ENCODE data around the gene MILR1.

Gene MILR1

DNA sequence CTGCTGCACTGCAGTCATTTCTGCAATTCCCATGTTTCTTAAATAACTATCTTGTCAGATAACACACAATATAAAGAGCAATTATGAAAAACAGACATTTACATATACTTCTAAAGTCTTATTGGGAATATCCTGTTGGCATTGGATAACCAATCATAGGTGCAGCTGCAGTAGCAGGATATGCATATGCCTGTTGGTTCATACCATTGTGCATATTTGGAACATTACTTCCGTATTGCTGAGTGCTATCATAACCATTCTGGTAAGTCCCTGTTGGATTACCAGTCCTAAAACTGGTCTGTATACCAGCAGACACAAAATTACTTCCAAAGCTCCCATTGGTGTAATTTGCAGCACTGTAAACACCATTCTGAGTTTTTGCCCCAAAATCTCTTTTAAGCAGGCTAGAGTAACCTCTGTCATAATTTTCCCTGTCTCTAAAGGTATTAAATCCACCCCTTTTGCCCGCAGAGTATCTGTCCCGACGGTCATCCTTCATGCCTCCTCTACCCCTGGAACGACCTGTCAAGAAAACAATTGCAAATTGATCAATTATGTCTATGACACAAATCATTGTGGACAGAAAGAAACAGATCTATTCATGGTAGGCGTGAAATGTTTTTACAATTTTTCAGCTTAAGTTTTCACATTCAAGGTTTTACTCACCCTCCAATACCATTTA, 51.0 kb downstream of the MILR1 start:
- no peak overlapping the region for H3K14ac ChIP-seq (ENCODE audit: low read length in 2 of 2)
- no peak overlapping the region for H4K91ac ChIP-seq (ENCODE audit: low read length)
- H3K9ac ChIP-seq (ENCODE audit: low read length) = peak overlapping the region; percentile 100
- H3K4me1 ChIP-seq (ENCODE audit: control insufficient read depth, insufficient read depth, low read depth, low read length) = peaks cover 7% of the 10 kb centered on the region
- H3K79me1 ChIP-seq (replicated peaks; ENCODE audit: low read length, poor library complexity, severe bottlenecking) = peaks cover 4% of the 10 kb centered on the region
- H3K4ac ChIP-seq (ENCODE audit: low read depth in 1 of 2, low read length in 2 of 2) = no peak overlapping the region
- H2AFZ ChIP-seq (ENCODE audit: low read depth, low read length) = no peak overlapping the region
- peak overlapping the region in 1 of 2 experiments; percentile 25 for H3K4me3 ChIP-seq (ENCODE audit: insufficient read depth in 1 of 2, low read depth in 1 of 2, low read length in 2 of 2)
- no peak overlapping the region for H2BK15ac ChIP-seq (ENCODE audit: low read depth, poor library complexity, severe bottlenecking)
- no peak overlapping the region for H3K23ac ChIP-seq (ENCODE audit: low read length in 2 of 2)
- H3K18ac ChIP-seq (ENCODE audit: low read depth in 1 of 2, low read length in 2 of 2) = no peak overlapping the region
- H2BK5ac ChIP-seq (ENCODE audit: low read depth, low read length, poor library complexity, severe bottlenecking) = no peak overlapping the region
- WGBS = 90% methylated on average over 6 of the region's 6 CpGs
- H2BK120ac ChIP-seq (ENCODE audit: low read depth, low read length) = no peak overlapping the region
- peak; percentile 36 for DNase-seq
- H2AK5ac ChIP-seq (ENCODE audit: low read length, severe bottlenecking) = no peak overlapping the region
- no peak overlapping the region for H2BK12ac ChIP-seq (ENCODE audit: low read length in 2 of 2)
- H3K4me2 ChIP-seq (ENCODE audit: low read length, poor library complexity, severe bottlenecking) = no peak overlapping the region
- H3K36me3 ChIP-seq (ENCODE audit: control insufficient read depth in 1 of 2, insufficient read depth in 2 of 2, low read depth in 1 of 2, low read length in 2 of 2) = peaks cover 12 to 74% of the 10 kb centered on the region in 2 experiments
- H3K27me3 ChIP-seq (ENCODE audit: control insufficient read depth in 1 of 2, insufficient read depth in 1 of 2, low read length in 2 of 2) = no peaks in the 10 kb centered on the region
- no peaks in the 10 kb centered on the region for H3K9me3 ChIP-seq (ENCODE audit: control insufficient read depth, low read length)
- H4K8ac ChIP-seq (ENCODE audit: low read length) = no peak overlapping the region
- peak overlapping the region; percentile 38 for H3K27ac ChIP-seq (ENCODE audit: low read length, poor library complexity, severe bottlenecking)

DNA sequence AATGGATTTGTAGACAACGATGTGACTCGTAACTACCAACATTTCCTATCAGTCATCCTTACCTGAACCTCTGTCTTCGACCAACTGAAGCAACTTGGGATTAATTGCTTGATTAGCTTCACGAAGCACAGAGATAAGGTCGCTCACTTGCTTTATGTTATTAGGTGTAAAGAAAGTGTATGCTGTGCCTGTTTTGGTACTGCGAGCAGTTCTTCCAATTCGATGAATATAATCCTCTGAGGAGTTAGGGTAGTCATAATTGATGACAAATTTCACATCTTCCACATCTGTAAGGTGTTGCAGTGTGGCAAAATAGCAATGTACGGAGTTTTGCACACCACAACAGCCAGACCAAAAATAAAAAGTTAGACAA, 51.6 kb downstream of the MILR1 start:
- Histone ChIP-seq H2AFZ (ENCODE audit: low read depth, low read length) (no peak overlapping the region), H3K14ac (ENCODE audit: low read length in 2 of 2) (no peak overlapping the region), H3K18ac (ENCODE audit: low read depth in 1 of 2, low read length in 2 of 2) (no peak overlapping the region), H3K9ac (ENCODE audit: low read length) (peak overlapping the region; percentile 100), H3K27me3 (ENCODE audit: control insufficient read depth in 1 of 2, insufficient read depth in 1 of 2, low read length in 2 of 2) (no peaks in the 10 kb centered on the region), H3K4ac (ENCODE audit: low read depth in 1 of 2, low read length in 2 of 2) (no peak overlapping the region), H3K27ac (ENCODE audit: low read length, poor library complexity, severe bottlenecking) (no peak overlapping the region), H3K36me3 (ENCODE audit: control insufficient read depth in 1 of 2, insufficient read depth in 2 of 2, low read depth in 1 of 2, low read length in 2 of 2) (peaks cover 12 to 76% of the 10 kb centered on the region in 2 experiments), H3K4me1 (ENCODE audit: control insufficient read depth, insufficient read depth, low read depth, low read length) (peaks cover 6% of the 10 kb centered on the region), H2AK5ac (ENCODE audit: low read length, severe bottlenecking) (no peak overlapping the region), H4K8ac (ENCODE audit: low read length) (no peak overlapping the region), H2BK5ac (ENCODE audit: low read depth, low read length, poor library complexity, severe bottlenecking) (no peak overlapping the region), H3K79me1 (replicated peaks; ENCODE audit: low read length, poor library complexity, severe bottlenecking) (peaks cover 4% of the 10 kb centered on the region), H2BK120ac (ENCODE audit: low read depth, low read length) (no peak overlapping the region), H3K23ac (ENCODE audit: low read length in 2 of 2) (no peak overlapping the region), H3K4me3 (ENCODE audit: insufficient read depth in 1 of 2, low read depth in 1 of 2, low read length in 2 of 2) (peak overlapping the region in 1 of 2 experiments; percentile 25), H3K4me2 (ENCODE audit: low read length, poor library complexity, severe bottlenecking) (no peak overlapping the region), H2BK12ac (ENCODE audit: low read length in 2 of 2) (no peak overlapping the region), H3K9me3 (ENCODE audit: control insufficient read depth, low read length) (no peaks in the 10 kb centered on the region), H2BK15ac (ENCODE audit: low read depth, poor library complexity, severe bottlenecking) (no peak overlapping the region), H4K91ac (ENCODE audit: low read length) (no peak overlapping the region)
- DNase-seq = no peak
- 88% methylated on average over 6 of the region's 8 CpGs for WGBS

DNA sequence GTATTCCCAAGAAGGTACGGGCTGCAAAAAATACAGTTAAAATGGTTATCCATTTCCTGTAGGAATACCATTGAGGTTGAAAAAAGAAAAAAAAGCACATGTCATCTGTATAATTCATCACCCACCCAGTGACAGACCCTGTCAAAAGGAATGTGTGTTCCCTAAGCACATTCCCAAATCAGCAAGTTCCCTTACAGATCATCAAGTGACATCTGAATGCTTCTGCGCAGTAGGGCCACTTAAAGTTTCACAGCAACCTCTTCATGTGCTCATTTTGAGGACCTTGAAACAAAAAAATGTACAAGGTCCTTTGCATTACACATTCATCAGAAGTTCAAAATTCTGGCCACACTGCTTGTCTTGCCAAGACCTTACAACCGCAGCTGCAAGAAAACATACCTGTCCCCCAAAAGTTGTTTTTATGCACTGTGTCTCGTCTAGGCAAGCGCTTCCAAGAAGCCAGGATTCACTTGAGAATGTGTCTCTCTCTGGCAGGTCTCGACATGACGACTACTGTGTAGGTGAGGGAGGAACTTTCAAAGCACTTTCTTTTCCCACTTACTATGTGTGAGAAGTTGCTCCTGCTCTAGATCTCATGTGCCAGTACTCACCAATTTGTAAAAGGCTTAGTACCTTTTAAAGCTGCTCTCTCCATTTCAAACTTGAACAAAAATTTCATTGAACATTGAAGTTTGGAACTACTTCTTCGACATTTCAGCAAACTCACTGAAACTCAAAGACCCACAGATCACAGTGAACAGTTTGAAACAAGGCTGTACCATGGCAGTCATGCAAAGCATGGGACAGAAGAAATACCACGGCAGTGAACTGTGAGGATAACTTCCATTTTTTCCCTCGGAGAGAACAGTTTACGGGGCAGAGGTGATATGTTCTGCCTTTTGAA, 52.2 kb downstream of the MILR1 start:
- H3K27ac ChIP-seq (ENCODE audit: low read length, poor library complexity, severe bottlenecking) = no peak overlapping the region
- H3K9ac ChIP-seq (ENCODE audit: low read length) = peak overlapping the region; percentile 100
- no peak for DNase-seq
- no peak overlapping the region for H2BK15ac ChIP-seq (ENCODE audit: low read depth, poor library complexity, severe bottlenecking)
- peak overlapping the region in 1 of 2 experiments; percentile 56 for H3K23ac ChIP-seq (ENCODE audit: low read length in 2 of 2)
- no peak overlapping the region for H2BK120ac ChIP-seq (ENCODE audit: low read depth, low read length)
- H3K4me1 ChIP-seq (ENCODE audit: control insufficient read depth, insufficient read depth, low read depth, low read length) = peaks cover 3% of the 10 kb centered on the region
- no peak overlapping the region for H2BK5ac ChIP-seq (ENCODE audit: low read depth, low read length, poor library complexity, severe bottlenecking)
- H3K36me3 ChIP-seq (ENCODE audit: control insufficient read depth in 1 of 2, insufficient read depth in 2 of 2, low read depth in 1 of 2, low read length in 2 of 2) = peaks cover 12 to 76% of the 10 kb centered on the region in 2 experiments
- H3K4ac ChIP-seq (ENCODE audit: low read depth in 1 of 2, low read length in 2 of 2) = no peak overlapping the region
- peaks cover 4% of the 10 kb centered on the region for H3K79me1 ChIP-seq (replicated peaks; ENCODE audit: low read length, poor library complexity, severe bottlenecking)
- no peak overlapping the region for H2AFZ ChIP-seq (ENCODE audit: low read depth, low read length)
- no peak overlapping the region for H3K14ac ChIP-seq (ENCODE audit: low read length in 2 of 2)
- H4K91ac ChIP-seq (ENCODE audit: low read length) = no peak overlapping the region
- no peaks in the 10 kb centered on the region for H3K9me3 ChIP-seq (ENCODE audit: control insufficient read depth, low read length)
- H3K4me2 ChIP-seq (ENCODE audit: low read length, poor library complexity, severe bottlenecking) = no peak overlapping the region
- no peaks in the 10 kb centered on the region for H3K27me3 ChIP-seq (ENCODE audit: control insufficient read depth in 1 of 2, insufficient read depth in 1 of 2, low read length in 2 of 2)
- H2AK5ac ChIP-seq (ENCODE audit: low read length, severe bottlenecking) = no peak overlapping the region
- no peak overlapping the region for H2BK12ac ChIP-seq (ENCODE audit: low read length in 2 of 2)
- peak overlapping the region in 1 of 2 experiments; percentile 31 for H3K4me3 ChIP-seq (ENCODE audit: insufficient read depth in 1 of 2, low read depth in 1 of 2, low read length in 2 of 2)
- 97% methylated on average over 10 of the region's 11 CpGs for WGBS
- H4K8ac ChIP-seq (ENCODE audit: low read length) = no peak overlapping the region
- H3K18ac ChIP-seq (ENCODE audit: low read depth in 1 of 2, low read length in 2 of 2) = no peak overlapping the region

DNA sequence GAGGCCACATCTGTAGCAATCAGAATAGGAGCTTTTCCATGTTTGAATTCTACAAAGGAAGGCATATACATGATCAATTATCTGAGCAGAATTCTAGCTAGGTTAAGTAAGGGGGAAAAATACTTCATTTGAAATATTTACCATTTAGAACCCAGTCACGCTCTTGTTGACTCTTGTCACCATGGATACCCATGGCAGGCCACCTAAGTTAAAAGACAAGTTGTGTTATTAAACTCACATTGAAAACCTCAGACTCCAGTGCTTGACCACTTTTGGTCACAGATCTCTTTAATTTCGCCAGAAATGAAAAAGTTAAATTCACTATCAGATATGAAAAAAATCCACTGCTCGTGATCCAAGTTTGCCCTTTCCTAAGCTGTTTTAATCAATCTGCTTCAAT, 53.1 kb downstream of the MILR1 start:
- peaks cover 12 to 76% of the 10 kb centered on the region in 2 experiments for H3K36me3 ChIP-seq (ENCODE audit: control insufficient read depth in 1 of 2, insufficient read depth in 2 of 2, low read depth in 1 of 2, low read length in 2 of 2)
- H3K4ac ChIP-seq (ENCODE audit: low read depth in 1 of 2, low read length in 2 of 2) = no peak overlapping the region
- no peak overlapping the region for H3K27ac ChIP-seq (ENCODE audit: low read length, poor library complexity, severe bottlenecking)
- no peaks in the 10 kb centered on the region for H3K27me3 ChIP-seq (ENCODE audit: control insufficient read depth in 1 of 2, insufficient read depth in 1 of 2, low read length in 2 of 2)
- H2BK15ac ChIP-seq (ENCODE audit: low read depth, poor library complexity, severe bottlenecking) = no peak overlapping the region
- no peak overlapping the region for H3K18ac ChIP-seq (ENCODE audit: low read depth in 1 of 2, low read length in 2 of 2)
- peaks cover 3% of the 10 kb centered on the region for H3K4me1 ChIP-seq (ENCODE audit: control insufficient read depth, insufficient read depth, low read depth, low read length)
- H4K91ac ChIP-seq (ENCODE audit: low read length) = no peak overlapping the region
- H3K4me3 ChIP-seq (ENCODE audit: insufficient read depth in 1 of 2, low read depth in 1 of 2, low read length in 2 of 2) = no peak overlapping the region
- H3K79me1 ChIP-seq (replicated peaks; ENCODE audit: low read length, poor library complexity, severe bottlenecking) = no peaks in the 10 kb centered on the region
- H2AFZ ChIP-seq (ENCODE audit: low read depth, low read length) = no peak overlapping the region
- no peaks in the 10 kb centered on the region for H3K9me3 ChIP-seq (ENCODE audit: control insufficient read depth, low read length)
- no peak overlapping the region for H2BK120ac ChIP-seq (ENCODE audit: low read depth, low read length)
- H2BK12ac ChIP-seq (ENCODE audit: low read length in 2 of 2) = no peak overlapping the region
- no peak overlapping the region for H2AK5ac ChIP-seq (ENCODE audit: low read length, severe bottlenecking)
- no peak overlapping the region for H4K8ac ChIP-seq (ENCODE audit: low read length)
- H3K9ac ChIP-seq (ENCODE audit: low read length) = peak overlapping the region; percentile 100
- WGBS = 95% methylated on average over 3 of the region's 3 CpGs
- H2BK5ac ChIP-seq (ENCODE audit: low read depth, low read length, poor library complexity, severe bottlenecking) = no peak overlapping the region
- no peak overlapping the region for H3K14ac ChIP-seq (ENCODE audit: low read length in 2 of 2)
- DNase-seq = no peak
- no peak overlapping the region for H3K4me2 ChIP-seq (ENCODE audit: low read length, poor library complexity, severe bottlenecking)
- no peak overlapping the region for H3K23ac ChIP-seq (ENCODE audit: low read length in 2 of 2)

Data from mesenchymal stem cell (in vitro differentiated cells and primary cell).